ENCODE results near the gene PPFIBP1. TPM values are rescaled to one million over a fixed set of nuclear protein-coding genes. Genes with fewer than 3 reads are reported as not detected.

PPFIBP1 gene
- total and polyA plus RNA-seq, 2 of the 8 experiments (the other 6 are each of a cell fraction or from before 2014, with no cell fraction given): 7.7 to 31.3 TPM

- no peak for TF ChIP-seq SAP30 (IDR thresholded peaks at IDR 0.05; ENCODE audit: insufficient read depth, insufficient replicate concordance, low read length)
- no peak for TF ChIP-seq SIRT6 (IDR thresholded peaks at IDR 0.05; ENCODE audit: low read length)
- no peak for TF ChIP-seq CEBPB (IDR thresholded peaks at IDR 0.05; ENCODE audit: low read depth, low read length)
- no peak for TF ChIP-seq MAX (IDR thresholded peaks at IDR 0.05)
- no peak for TF ChIP-seq CHD2 (IDR thresholded peaks at IDR 0.05; ENCODE audit: low read length)
- TF ChIP-seq SRF (IDR thresholded peaks at IDR 0.05; ENCODE audit: low read depth, low read length): no peak
- TF ChIP-seq ATF2 (IDR thresholded peaks at IDR 0.05; ENCODE audit: low read length): no peak
- no peak for TF ChIP-seq RAD21 (IDR thresholded peaks at IDR 0.05 in 1 of 2, conservative IDR thresholded peaks at IDR 0.05 in 1 of 2; ENCODE audit: low read depth in 2 of 2, low read length in 2 of 2)
Observed at GRCh38 chr12:27606986-27607385, 83.0 kb downstream of the PPFIBP1 start (continued).

All from H1 (cell line).